Measurements from ENCODE around the gene HAPLN1. TPM values are rescaled to one million over a fixed set of nuclear protein-coding genes. Genes with fewer than 3 reads are reported as not detected.
A peak's percentile ranks its signal among the peaks of the same experiment; 100 is the strongest.

HAPLN1 gene
- total and polyA plus RNA-seq, 7 experiments from 2014 or later = not detected

DNA sequence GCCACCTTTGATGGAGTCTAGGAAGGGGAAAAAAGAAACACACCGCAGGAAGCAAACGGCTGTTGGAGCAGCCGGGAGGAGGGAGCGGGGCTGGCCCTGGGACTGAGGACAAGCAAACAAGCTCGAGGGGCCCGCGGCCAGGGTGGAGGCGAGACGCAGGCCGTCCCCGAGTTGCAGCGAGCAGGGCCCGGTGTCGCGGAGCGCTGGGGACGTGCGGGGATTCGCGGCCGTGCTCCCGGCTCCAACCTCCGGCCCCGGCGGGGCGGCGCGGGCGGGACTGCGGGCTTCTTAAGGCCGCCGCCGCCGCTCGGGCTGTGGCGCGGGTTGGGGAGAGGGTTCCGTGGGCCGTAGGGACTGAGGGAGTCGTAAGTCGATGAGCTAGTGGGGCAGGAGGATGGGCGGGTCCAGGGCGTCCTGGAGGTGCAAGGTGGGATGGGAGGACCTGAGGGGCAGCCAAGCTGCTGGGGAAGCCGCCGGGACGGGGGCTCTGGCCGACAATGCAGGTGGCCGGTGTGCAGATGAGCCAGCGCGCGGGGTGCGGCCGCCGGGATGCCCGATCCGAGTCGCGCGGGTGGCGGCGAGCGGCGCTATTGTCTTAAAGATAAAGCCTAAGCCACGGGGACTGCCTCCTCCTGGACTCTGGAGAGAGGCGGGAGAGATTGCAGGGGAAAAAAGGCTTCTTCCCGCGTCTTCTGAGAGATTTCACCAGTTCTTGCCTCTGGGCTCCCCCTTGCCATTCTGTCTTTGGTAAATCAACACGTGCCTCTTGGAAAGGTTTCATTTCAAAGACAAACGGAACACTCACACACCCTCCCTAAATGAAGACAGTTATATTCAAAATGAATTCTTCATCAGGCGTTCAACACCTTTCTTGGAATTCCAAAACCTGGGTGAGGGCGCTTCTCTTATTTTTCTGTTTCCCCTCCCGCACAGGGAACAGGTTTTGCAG, 1.6 kb upstream of the HAPLN1 start:
- H3K4me1 Mint-ChIP-seq = peaks cover 5 to 18% (median 13%) of the 10 kb centered on the region in 7 donors
- intact Hi-C loops (cut with micrococcal nuclease) = no loop called here
- Histone ChIP-seq H3K4me1 (ENCODE audit: control insufficient read depth in 2 of 2, insufficient read depth in 2 of 2, low read length in 2 of 2) (no peaks in the 10 kb centered on the region), H3K27ac (ENCODE audit: low read depth, low read length) (no peak overlapping the region), H3K36me3 (ENCODE audit: control insufficient read depth in 2 of 3, insufficient read depth in 3 of 3, low read length in 3 of 3) (no peaks in the 10 kb centered on the region), H3K27me3 (ENCODE audit: control insufficient read depth in 2 of 2, insufficient read depth in 2 of 2, low read length in 2 of 2) (peaks cover 0 to 9% of the 10 kb centered on the region in 2 donors), H3K9me3 (ENCODE audit: control insufficient read depth in 2 of 3, low read length in 3 of 3) (no peaks in the 10 kb centered on the region), H3K4me3 (ENCODE audit: low read length) (no peak overlapping the region)
- DNase-seq (peak in 1 of 9 donors; percentile 22), ATAC-seq (no peak)
- H3K27me3 Mint-ChIP-seq = peaks cover 50 to 79% (median 63%) of the 10 kb centered on the region in 5 donors
- peak overlapping the region; percentile 69 to 89 (median 76) for H3K4me3 Mint-ChIP-seq
- ChIA-PET POLR2A (no interaction called here), CTCF (no interaction called here)
- peaks cover 0 to 4% (median 0%) of the 10 kb centered on the region in 5 donors for H3K36me3 Mint-ChIP-seq
- no peak overlapping the region for H3K27ac Mint-ChIP-seq
- H3K9me3 Mint-ChIP-seq = peaks cover 0 to 3% (median 0%) of the 10 kb centered on the region in 11 donors

DNA sequence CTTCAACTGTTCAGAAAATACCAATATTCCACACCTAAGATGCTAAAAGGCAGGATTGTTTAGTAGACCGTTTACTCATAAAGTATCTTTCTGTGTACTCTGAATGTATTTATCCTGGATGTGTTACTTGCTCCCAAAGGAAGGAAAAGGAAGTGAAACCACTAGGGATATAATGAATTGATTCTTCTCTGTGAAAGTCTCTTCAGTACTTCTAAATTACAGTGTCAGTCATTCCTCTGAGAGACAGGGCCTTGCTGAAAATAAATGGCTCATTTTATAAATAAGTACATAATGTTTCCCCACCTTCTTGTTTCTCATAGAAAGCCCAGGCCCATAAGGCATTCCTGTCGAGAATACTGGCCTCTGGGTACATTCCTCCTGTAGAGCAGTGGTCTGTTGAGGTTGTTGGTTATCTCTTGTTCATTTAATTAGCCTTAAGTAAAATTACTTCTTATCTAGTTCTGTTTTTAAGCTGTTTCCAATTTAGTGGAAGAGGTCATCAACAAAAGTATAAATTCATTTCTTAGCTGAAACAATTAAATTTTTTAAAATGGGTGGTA, 1.6 kb downstream of the HAPLN1 start:
- peaks cover 45 to 77% (median 53%) of the 10 kb centered on the region in 5 donors for H3K27me3 Mint-ChIP-seq
- Histone ChIP-seq H3K4me3 (ENCODE audit: low read length) (no peak overlapping the region), H3K4me1 (ENCODE audit: control insufficient read depth in 2 of 2, insufficient read depth in 2 of 2, low read length in 2 of 2) (no peaks in the 10 kb centered on the region), H3K27ac (ENCODE audit: low read depth, low read length) (no peak overlapping the region), H3K9me3 (ENCODE audit: control insufficient read depth in 2 of 3, low read length in 3 of 3) (no peaks in the 10 kb centered on the region), H3K27me3 (ENCODE audit: control insufficient read depth in 2 of 2, insufficient read depth in 2 of 2, low read length in 2 of 2) (peaks cover 0 to 9% of the 10 kb centered on the region in 2 donors), H3K36me3 (ENCODE audit: control insufficient read depth in 2 of 3, insufficient read depth in 3 of 3, low read length in 3 of 3) (no peaks in the 10 kb centered on the region)
- intact Hi-C loops (cut with micrococcal nuclease) = loop anchor here in 1 of 2 donors (5.0 to 10.0 kb wide), 3 partner anchors 208 to 1066 kb away; no protein-coding TSS in a partner anchor
- ATAC-seq (no peak), DNase-seq (no peak)
- no peaks in the 10 kb centered on the region for H3K36me3 Mint-ChIP-seq
- no peak overlapping the region for H3K4me3 Mint-ChIP-seq
- CTCF ChIA-PET = no interaction called here
- no peaks in the 10 kb centered on the region for H3K9me3 Mint-ChIP-seq
- peaks cover 5 to 18% (median 13%) of the 10 kb centered on the region in 7 donors for H3K4me1 Mint-ChIP-seq
- no peak overlapping the region for H3K27ac Mint-ChIP-seq
- POLR2A ChIA-PET = no interaction called here

DNA sequence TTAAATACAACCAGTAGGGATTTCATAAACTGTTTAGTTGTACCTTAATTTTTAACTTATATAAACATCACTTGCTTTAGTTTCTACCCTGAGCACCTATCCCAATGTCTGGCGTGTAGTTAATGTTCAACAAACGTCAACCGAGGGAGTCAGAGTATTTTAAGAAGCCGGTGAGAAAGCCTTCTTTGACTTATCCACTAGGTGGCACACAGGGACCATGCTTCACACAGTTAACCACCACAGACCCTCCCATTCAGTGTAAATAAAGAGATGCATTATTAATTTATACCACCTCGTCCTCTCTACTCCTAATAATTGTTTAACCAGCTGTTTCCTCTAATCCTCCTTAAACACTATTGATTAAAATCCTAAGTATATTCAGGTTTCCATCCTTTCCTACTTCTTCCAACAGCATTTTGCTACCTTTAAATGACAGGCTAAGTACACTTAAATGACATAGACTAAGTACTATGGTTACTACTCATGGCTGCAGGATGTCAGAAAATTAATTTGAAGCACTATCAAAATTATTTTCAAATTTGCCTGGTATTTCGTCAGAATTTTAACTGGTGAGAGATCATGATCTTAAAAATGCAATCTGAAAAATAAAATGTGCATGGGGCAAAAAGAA, 2.3 kb downstream of the HAPLN1 start:
- peaks cover 5 to 18% (median 13%) of the 10 kb centered on the region in 7 donors for H3K4me1 Mint-ChIP-seq
- Histone ChIP-seq H3K27me3 (ENCODE audit: control insufficient read depth in 2 of 2, insufficient read depth in 2 of 2, low read length in 2 of 2) (peaks cover 0 to 9% of the 10 kb centered on the region in 2 donors), H3K4me3 (ENCODE audit: low read length) (no peak overlapping the region), H3K4me1 (ENCODE audit: control insufficient read depth in 2 of 2, insufficient read depth in 2 of 2, low read length in 2 of 2) (no peaks in the 10 kb centered on the region), H3K9me3 (ENCODE audit: control insufficient read depth in 2 of 3, low read length in 3 of 3) (no peaks in the 10 kb centered on the region), H3K36me3 (ENCODE audit: control insufficient read depth in 2 of 3, insufficient read depth in 3 of 3, low read length in 3 of 3) (no peaks in the 10 kb centered on the region), H3K27ac (ENCODE audit: low read depth, low read length) (no peak overlapping the region)
- DNase-seq = peak in 6 of 9 donors; percentile 2 to 29 (median 10)
- no peaks in the 10 kb centered on the region for H3K36me3 Mint-ChIP-seq
- H3K4me3 Mint-ChIP-seq = no peak overlapping the region
- intact Hi-C loops (cut with micrococcal nuclease) = loop anchor here in 1 of 2 donors (5.0 to 10.0 kb wide), 3 partner anchors 209 to 1066 kb away; no protein-coding TSS in a partner anchor
- CTCF ChIA-PET = interaction anchor here (1.3 kb wide), 1 partner anchor 21 kb away, joined by 3 read pairs; no protein-coding TSS in a partner anchor
- H3K27me3 Mint-ChIP-seq = peaks cover 42 to 77% (median 57%) of the 10 kb centered on the region in 5 donors
- H3K9me3 Mint-ChIP-seq = no peaks in the 10 kb centered on the region
- peak; percentile 60 for ATAC-seq
- POLR2A ChIA-PET = no interaction called here
- no peak overlapping the region for H3K27ac Mint-ChIP-seq

DNA sequence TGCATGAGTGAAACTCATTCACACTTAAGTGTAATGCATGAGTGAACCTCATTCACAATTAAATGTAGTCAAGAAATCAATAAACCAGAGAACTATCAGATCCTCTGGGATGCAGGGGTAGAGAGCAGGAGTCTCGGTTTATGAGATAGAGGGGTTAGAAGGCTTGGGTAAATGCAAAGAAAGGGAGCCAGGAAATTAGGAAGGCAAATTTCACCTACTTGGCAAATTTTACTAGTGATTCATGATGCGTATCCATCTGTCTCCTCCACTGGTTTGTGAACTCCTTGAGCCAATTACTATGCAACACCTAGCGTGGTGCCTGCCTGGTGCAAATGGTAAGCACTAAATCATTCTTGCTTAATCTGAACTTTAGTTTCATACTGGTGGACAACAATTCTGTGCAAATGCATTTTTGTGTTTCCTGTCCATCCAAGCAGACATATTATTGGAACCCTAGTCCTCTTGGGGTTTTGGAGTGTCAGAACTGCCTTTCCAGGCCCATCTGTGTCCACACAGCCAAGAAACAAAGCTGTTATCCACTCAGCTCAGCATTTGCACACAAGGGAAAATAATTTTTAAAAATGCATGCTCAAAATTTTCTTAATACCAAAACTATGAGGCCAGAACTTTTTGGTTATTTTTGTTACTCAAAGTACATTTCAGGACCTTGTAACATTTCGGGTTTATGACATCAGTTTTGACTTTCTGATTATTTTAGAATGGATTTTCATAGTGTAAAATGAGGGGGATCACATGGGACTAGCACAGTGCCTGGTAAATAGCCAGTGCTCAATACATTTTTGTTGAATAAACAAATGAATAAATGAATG, 5.2 kb downstream of the HAPLN1 start:
- peaks cover 0 to 5% of the 10 kb centered on the region in 2 donors for H3K27me3 ChIP-seq (ENCODE audit: control insufficient read depth in 2 of 2, insufficient read depth in 2 of 2, low read length in 2 of 2)
- Mint-ChIP-seq H3K27me3 (peaks cover 21 to 51% (median 34%) of the 10 kb centered on the region in 5 donors), H3K36me3 (no peaks in the 10 kb centered on the region), H3K4me3 (no peak overlapping the region), H3K9me3 (no peaks in the 10 kb centered on the region), H3K4me1 (peaks cover 0 to 2% (median 0%) of the 10 kb centered on the region in 7 donors), H3K27ac (no peak overlapping the region)
- DNase-seq = no peak
- ChIA-PET POLR2A (no interaction called here), CTCF (no interaction called here)
- ATAC-seq = no peak
- intact Hi-C loops (cut with micrococcal nuclease) = loop anchor here in 1 of 2 donors (5.0 to 10.0 kb wide), 3 partner anchors 212 to 1069 kb away; no protein-coding TSS in a partner anchor
- no peak overlapping the region for H3K27ac ChIP-seq (ENCODE audit: low read depth, low read length)
- H3K9me3 ChIP-seq (ENCODE audit: control insufficient read depth in 2 of 3, low read length in 3 of 3) = no peaks in the 10 kb centered on the region
- H3K36me3 ChIP-seq (ENCODE audit: control insufficient read depth in 2 of 3, insufficient read depth in 3 of 3, low read length in 3 of 3) = no peaks in the 10 kb centered on the region
- no peak overlapping the region for H3K4me3 ChIP-seq (ENCODE audit: low read length)
- H3K4me1 ChIP-seq (ENCODE audit: control insufficient read depth in 2 of 2, insufficient read depth in 2 of 2, low read length in 2 of 2) = no peaks in the 10 kb centered on the region

DNA sequence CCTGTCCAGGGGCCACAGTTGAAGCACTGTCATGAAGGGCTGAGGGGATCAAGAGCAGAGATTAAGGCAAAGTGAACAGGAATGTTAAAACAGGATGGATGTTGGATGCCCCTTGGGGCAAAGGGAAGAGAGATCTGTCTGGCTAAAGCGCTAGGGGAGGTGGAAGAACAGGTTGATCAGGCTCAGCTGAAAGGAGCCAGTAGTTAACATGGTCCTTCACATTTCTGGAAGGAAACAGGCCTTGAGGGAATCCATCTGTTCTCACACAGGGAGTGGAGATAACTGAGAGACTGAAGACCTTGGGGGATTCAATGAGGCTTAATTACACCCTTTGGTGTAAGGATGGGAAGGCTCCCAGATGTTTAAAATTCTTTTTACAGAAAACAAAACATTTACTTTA, 5.8 kb downstream of the HAPLN1 start:
- Mint-ChIP-seq H3K27me3 (peaks cover 14 to 51% (median 30%) of the 10 kb centered on the region in 5 donors), H3K4me3 (no peak overlapping the region), H3K9me3 (no peaks in the 10 kb centered on the region), H3K36me3 (no peaks in the 10 kb centered on the region), H3K4me1 (peaks cover 0 to 2% (median 0%) of the 10 kb centered on the region in 7 donors), H3K27ac (no peak overlapping the region)
- no peaks in the 10 kb centered on the region for H3K4me1 ChIP-seq (ENCODE audit: control insufficient read depth in 2 of 2, insufficient read depth in 2 of 2, low read length in 2 of 2)
- CTCF ChIA-PET = no interaction called here
- no peak overlapping the region for H3K27ac ChIP-seq (ENCODE audit: low read depth, low read length)
- intact Hi-C loops (cut with micrococcal nuclease) = loop anchor here in 1 of 2 donors (5.0 to 10.0 kb wide), 3 partner anchors 212 to 1070 kb away; no protein-coding TSS in a partner anchor
- DNase-seq = no peak
- ATAC-seq = no peak
- H3K9me3 ChIP-seq (ENCODE audit: control insufficient read depth in 2 of 3, low read length in 3 of 3) = no peaks in the 10 kb centered on the region
- H3K4me3 ChIP-seq (ENCODE audit: low read length) = no peak overlapping the region
- POLR2A ChIA-PET = no interaction called here
- H3K27me3 ChIP-seq (ENCODE audit: control insufficient read depth in 2 of 2, insufficient read depth in 2 of 2, low read length in 2 of 2) = peaks cover 0 to 5% of the 10 kb centered on the region in 2 donors
- H3K36me3 ChIP-seq (ENCODE audit: control insufficient read depth in 2 of 3, insufficient read depth in 3 of 3, low read length in 3 of 3) = no peaks in the 10 kb centered on the region

All from naive thymus-derived CD4-positive, alpha-beta T cell (primary cell).